Right atrium auricular region (tissue), 2 donors: ENCODE results near the gene STIP1. TPM values are rescaled to one million over a fixed set of nuclear protein-coding genes. Genes with fewer than 3 reads are reported as not detected.

Experiments used
- DNase-seq: peaks from one replicate; pipeline ENCODE4 v3.0.0-alpha.2; 2019; ENCODE audit warnings: low spot score
- H3K27ac ChIP-seq, 2 donors: fragments of 200-600 bp; sonication (generic); 1 replicate in 1 of 2; 2 replicates in 1 of 2; pipeline ENCODE4 v1.5.1; 2016 to 2019
- H3K27me3 ChIP-seq, 2 donors: fragments of 200-600 bp; sonication (generic); one replicate each; pipeline versions ENCODE4 v1.5.1 to v1.6.0; 2017 to 2019
- H3K36me3 ChIP-seq: fragments of 200-600 bp; sonication (generic); one replicate; pipeline ENCODE4 v1.5.1; 2016
- H3K4me1 ChIP-seq, 2 donors: fragments of 200-600 bp; sonication (generic); one replicate each; pipeline versions ENCODE4 v1.5.1 to v1.6.0; 2017 to 2019
- H3K4me3 ChIP-seq, 2 donors: fragments of 200-600 bp; sonication (generic); 1 replicate in 1 of 2; 2 replicates in 1 of 2; pipeline ENCODE4 v1.5.1; 2017 to 2019; ENCODE audit warnings: mild to moderate bottlenecking in 1 of 2, moderate library complexity in 1 of 2
- H3K9me3 ChIP-seq, 2 donors: fragments of 200-600 bp; sonication (generic); one replicate each; pipeline ENCODE4 v1.5.1; 2019
- total RNA-seq, 2 donors: library from RNA; depleted of rRNA; stranded (reverse); fragments of >200 nt; gene quantifications; one replicate each; pipeline ENCODE4 v1.1.0, GENCODE V29; 2016
- TF ChIP-seq, protein P1 (sequence below), 2 donors: fragments of 200-600 bp; sonication (generic); IDR thresholded peaks; one replicate each; pipeline ENCODE4 v1.5.1; 2019; ENCODE audit warnings: antibody characterized with exemption in 2 of 2

STIP1 gene
- total RNA-seq, 2 donors from 2014 or later: 88.9 to 114 TPM

- Histone ChIP-seq H3K27me3 (no peaks in the 10 kb centered on the region), H3K4me1 (peaks cover 0 to 35% of the 10 kb centered on the region in 2 donors), H3K4me3 (no peak overlapping the region), H3K36me3 (no peaks in the 10 kb centered on the region), H3K27ac (peak overlapping the region in 1 of 2 donors; percentile 54), H3K9me3 (no peaks in the 10 kb centered on the region)
- TF ChIP-seq, protein P1, sequence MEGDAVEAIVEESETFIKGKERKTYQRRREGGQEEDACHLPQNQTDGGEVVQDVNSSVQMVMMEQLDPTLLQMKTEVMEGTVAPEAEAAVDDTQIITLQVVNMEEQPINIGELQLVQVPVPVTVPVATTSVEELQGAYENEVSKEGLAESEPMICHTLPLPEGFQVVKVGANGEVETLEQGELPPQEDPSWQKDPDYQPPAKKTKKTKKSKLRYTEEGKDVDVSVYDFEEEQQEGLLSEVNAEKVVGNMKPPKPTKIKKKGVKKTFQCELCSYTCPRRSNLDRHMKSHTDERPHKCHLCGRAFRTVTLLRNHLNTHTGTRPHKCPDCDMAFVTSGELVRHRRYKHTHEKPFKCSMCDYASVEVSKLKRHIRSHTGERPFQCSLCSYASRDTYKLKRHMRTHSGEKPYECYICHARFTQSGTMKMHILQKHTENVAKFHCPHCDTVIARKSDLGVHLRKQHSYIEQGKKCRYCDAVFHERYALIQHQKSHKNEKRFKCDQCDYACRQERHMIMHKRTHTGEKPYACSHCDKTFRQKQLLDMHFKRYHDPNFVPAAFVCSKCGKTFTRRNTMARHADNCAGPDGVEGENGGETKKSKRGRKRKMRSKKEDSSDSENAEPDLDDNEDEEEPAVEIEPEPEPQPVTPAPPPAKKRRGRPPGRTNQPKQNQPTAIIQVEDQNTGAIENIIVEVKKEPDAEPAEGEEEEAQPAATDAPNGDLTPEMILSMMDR (IDR thresholded peaks at IDR 0.05): no peak
- DNase-seq: no peak
Measured at GRCh38 chr11:64148917-64149617, 36.9 kb upstream of the STIP1 start.

DNA sequence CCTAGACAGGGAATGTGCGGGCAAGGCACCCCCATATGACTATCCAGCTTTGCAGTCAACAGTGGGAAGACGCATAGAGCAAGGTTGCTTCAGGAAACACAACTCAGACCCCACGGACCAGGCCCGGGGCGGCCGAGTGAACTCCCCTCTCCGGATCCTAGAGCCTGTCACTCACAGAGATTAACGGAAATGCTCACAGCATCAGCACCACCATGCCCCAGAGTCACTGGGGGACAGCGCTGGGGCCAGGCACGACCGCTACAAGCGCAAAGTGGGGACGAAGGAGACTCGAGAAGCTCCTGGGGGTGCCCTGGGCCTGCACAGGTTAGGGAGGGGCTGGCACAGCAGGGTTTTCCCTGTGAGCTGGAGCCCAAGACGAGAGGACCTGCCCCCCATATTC is 35.9 kb upstream of the STIP1 start:
- no peak overlapping the region for H3K27ac ChIP-seq
- TF ChIP-seq, protein P1 (IDR thresholded peaks at IDR 0.05): no peak
- no peak for DNase-seq
- no peaks in the 10 kb centered on the region for H3K27me3 ChIP-seq
- H3K4me1 ChIP-seq: peaks cover 0 to 35% of the 10 kb centered on the region in 2 donors
- H3K4me3 ChIP-seq: no peak overlapping the region
- no peaks in the 10 kb centered on the region for H3K36me3 ChIP-seq
- no peaks in the 10 kb centered on the region for H3K9me3 ChIP-seq

DNA sequence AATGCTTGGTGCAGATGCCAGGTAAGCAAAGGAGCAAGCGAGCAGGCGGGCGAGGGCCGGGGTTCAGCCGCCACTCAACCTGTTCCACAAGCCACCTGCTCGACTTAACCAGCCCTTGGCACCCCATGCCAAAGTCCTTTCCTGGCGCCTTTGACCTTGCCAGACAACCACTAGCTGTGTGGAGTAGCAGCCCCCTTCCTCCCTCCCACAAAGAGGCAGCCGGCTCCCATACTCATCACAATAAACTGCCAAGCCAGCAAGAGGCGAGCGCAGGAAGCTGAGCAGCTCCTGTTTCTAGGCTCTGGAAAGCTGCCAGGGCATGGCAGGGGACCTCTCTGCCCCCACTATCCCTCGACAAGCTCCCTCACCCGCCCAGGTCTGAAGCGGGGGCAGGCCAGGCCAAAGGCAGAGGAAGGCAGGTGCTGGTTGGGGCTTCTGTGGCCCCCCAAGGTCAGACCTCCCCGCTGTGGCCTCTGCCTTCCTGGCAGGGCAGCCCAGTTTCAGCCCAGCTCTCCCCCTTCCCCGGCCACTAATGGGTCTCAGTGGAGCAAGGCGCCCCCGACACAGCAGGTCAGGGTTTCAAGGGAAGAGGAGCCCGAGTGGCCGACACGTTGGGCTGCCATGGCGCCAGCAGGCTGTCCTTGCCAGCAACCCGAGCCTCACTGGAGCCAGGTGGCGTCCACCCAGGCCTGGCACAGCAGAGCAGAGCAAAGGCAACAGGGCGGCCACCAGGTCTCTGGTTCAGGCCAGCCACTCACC is 35.3 kb upstream of the STIP1 start:
- Histone ChIP-seq H3K9me3 (no peaks in the 10 kb centered on the region), H3K4me3 (no peak overlapping the region), H3K4me1 (peaks cover 0 to 35% of the 10 kb centered on the region in 2 donors), H3K27me3 (no peaks in the 10 kb centered on the region), H3K36me3 (no peaks in the 10 kb centered on the region), H3K27ac (peak overlapping the region; percentile 49 to 69)
- DNase-seq: no peak
- TF ChIP-seq, protein P1 (IDR thresholded peaks at IDR 0.05): no peak

- no peaks in the 10 kb centered on the region for H3K36me3 ChIP-seq
- H3K4me3 ChIP-seq: no peak overlapping the region
- TF ChIP-seq, protein P1 (IDR thresholded peaks at IDR 0.05): no peak
- H3K27me3 ChIP-seq: no peaks in the 10 kb centered on the region
- peak overlapping the region; percentile 49 to 69 for H3K27ac ChIP-seq
- H3K4me1 ChIP-seq: peaks cover 0 to 35% of the 10 kb centered on the region in 2 donors
- no peak for DNase-seq
- no peaks in the 10 kb centered on the region for H3K9me3 ChIP-seq
Measured at GRCh38 chr11:64151337-64151736, 34.6 kb upstream of the STIP1 start.

DNA sequence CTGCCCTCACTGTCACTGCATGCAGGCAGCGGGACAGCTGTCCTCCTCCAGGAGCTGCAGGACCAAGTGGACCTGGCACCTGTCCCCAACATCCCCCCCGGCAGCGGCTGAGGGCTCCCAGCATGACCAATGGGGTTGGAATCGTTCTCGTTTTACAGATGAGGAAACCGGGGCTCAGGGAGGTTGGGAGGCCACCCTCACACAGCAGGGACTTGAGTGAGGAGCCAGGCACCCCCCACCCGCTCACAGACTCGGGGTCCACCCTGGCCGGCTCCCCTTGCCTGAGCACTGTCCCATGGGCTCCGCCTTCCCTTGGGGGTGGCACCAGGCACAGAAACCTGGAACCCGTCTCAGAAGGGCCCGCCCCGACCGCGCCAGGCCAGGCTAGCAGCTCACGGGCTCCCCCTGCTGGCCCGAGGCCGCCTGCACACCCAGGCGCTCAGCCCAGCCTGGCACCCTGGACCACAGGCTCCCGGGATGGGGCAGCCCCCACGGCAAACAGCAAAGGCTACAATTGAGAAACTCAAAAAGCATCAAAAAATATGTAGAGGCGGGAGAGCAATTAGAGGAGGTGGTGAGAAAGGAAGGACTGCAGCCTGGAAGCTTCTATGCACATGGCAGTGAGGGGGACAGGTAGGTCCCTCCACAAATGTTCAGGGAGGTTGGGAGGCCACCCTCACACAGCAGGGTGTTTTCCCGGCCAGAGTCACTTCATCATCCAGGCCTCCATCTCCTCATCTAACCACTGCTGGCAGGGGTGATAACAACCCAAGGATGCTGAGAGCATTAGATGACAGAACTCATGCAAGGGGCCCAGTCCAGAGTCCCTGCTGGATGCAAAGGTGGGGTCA is 32.9 kb upstream of the STIP1 start:
- TF ChIP-seq, protein P1 (IDR thresholded peaks at IDR 0.05): peak; percentile 98 to 100
- peak; percentile 63 for DNase-seq
- Histone ChIP-seq H3K4me1 (peaks cover 0 to 31% of the 10 kb centered on the region in 2 donors), H3K27ac (no peak overlapping the region), H3K36me3 (no peaks in the 10 kb centered on the region), H3K27me3 (no peaks in the 10 kb centered on the region), H3K4me3 (no peak overlapping the region), H3K9me3 (no peaks in the 10 kb centered on the region)
